ENCODE data around the gene JPT1.

The JPT1 gene

DNA sequence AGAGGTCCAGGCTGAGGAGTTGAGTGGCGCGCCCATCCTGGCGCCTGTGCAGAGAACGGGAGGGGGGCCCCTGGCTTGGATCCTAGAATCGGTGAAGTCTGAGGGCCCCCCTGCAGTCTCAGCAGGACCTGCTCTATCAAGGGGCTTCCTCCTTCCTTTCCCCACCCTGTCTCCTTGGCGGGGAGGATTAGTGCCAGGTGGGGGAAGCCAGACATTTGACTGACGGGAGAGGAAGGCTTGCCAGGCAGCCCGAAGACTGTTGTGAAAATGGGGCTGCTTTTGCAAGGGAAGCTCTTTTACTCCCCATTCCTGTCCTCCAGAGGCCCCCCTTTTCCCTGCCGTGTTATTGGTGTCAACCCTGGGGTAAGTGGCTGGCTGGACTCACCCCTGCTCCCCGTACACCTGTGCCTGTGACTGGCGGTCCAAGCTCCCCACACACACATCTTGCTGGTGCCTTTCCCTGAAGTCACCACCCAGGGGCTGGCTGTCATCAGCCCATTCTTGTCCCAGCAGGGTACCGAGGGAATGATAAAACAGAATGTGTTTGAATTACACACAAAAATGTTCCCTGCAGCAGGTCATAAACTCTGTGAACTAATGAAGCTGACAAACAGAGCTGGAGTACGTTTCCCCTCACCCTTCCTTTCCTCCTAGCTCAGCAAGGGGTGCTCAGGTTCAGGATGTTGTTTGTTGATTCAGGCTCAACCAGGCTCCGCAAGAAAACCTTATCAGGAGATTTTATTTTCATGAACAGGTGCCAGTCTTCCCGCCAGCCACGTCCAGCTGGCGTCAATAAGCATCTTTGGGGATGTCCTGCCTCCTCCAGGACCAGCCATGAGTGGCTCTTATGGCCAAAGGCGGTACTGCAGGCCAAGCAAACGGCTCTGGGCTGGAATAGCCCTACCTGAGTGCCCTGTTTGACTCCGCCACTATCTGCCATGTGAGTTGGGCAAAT, 48.9 kb downstream of the JPT1 start:
- no peak for DNase-seq (ENCODE audit: low read depth in 2 of 2)

DNA sequence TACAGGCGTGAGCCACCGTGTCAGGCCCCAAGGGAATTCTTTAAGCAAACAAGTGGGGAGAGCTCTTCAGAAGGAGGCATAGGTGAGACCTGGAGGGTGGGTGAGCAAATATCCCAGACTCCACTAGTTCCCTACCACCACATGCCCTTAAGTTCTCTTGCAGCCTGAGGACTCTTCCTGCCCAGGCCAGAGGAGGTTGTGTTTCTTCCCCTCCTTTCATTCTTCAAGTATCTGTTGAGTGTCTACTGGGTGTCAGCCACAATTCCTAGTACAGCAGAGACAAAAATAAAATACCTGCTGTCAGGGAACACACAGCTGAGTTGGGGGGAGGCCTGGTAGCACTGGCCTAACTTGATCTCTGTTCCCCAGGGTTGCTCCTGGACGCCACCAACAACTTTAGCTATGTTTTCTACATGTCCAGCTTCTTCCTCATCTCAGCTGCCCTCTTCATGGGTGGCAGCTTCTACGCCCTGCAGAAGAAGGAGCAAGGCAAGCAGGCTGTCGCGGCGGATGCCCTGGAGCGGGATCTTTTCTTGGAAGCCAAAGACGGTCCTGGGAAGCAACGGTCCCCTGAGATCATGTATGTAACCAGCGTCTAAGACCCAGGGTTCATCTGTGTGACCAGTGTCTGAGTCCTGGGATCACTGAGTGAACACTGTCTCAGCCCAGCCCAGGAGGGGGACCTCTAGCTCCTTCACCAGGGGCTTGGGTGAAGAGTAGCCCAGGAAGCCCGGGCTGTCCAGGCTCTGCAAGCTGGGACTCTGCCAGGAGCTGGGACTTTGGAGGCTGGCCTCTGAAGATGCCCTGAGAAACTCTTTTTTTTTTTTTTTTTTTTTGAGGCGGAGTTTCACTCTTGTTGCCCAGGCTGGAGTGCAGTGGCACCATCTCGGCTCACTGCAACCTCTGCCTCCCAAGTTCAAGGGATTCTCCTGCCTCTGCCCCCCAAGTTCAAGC, 50.4 kb downstream of the JPT1 start:
- no peak for DNase-seq (ENCODE audit: low read depth in 2 of 2)

DNA sequence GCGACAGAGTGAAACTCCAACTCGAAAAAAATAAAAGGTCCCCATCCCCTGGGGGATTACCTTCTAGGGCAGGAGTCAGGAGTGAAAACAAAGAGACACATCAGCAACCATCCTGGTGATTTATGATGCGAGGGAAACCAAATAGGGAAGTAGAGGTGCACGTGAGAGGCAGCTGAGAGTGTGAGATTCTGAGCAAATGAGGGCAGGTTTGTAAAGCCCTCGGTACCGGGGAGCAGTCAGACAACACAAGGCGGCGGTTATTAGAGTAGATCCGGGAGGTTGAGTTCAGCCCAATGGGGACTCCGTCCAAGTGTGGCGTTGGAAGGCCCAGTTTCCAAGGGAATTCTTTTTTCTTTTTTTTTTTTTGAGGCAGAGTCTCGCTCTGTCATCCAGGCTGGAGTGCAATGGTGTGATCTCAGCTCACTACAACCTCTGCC, 51.9 kb downstream of the JPT1 start:
- no peak for DNase-seq (ENCODE audit: low read depth in 2 of 2)

DNA sequence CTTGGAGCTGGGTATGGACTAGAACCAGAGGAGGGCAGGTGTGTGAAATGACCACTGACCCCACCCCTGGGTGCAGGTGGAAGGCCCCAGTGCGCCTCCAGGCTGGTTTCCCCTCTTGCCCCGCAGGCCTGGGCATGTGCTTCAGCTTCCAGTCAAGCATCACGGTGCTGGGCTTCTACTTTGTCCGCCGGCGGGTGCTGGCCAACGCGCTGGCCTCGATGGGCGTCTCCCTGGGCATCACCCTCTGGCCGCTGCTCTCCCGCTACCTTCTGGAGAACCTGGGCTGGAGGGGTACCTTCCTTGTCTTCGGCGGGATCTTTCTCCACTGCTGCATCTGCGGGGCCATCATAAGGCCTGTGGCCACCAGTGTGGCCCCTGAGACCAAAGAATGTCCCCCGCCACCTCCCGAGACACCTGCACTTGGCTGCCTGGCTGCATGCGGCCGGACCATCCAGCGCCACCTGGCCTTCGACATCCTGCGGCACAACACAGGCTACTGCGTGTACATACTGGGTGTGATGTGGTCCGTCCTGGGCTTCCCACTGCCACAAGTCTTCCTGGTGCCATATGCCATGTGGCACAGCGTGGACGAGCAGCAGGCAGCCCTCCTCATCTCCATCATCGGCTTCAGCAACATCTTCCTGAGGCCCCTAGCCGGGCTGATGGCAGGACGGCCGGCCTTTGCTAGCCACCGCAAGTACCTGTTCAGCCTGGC, 54.3 kb downstream of the JPT1 start:
- no peak for DNase-seq (ENCODE audit: low read depth in 2 of 2)

- no peak for DNase-seq (ENCODE audit: low read depth in 2 of 2)
These were observed 55.5 kb downstream of the JPT1 start for GRCh38 chr17:75098861-75099260.

- DNase-seq (ENCODE audit: low read depth in 2 of 2), result no peak
These were observed 56.4 kb downstream of the JPT1 start for GRCh38 chr17:75097865-75098264.

DNA sequence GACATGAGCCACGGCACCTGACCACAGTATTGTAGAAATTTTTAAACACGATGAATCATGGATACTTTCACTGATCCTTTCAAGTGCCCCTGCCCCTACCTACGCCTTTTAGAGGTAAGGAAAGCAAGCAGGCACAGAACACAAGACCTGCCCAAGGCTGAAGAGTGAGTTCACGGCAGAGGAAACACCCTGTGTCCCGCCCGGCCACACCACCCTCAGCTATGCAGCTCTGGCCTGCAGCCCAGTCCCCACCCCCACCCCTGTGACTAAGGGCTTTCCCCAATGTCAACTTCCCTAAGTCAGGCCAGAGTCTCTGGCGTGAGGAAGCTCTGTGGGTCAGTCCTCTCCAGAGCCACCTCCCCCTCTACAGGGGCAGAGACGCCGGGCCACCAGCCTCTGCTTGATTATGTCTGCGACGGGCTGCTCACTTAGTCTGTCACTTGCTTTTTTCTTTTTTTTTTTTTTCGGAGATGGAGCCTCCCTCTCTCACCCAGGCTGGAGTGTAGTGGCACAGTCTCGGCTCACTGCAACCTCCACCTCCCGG, 58.2 kb downstream of the JPT1 start:
- no peak for DNase-seq (ENCODE audit: low read depth in 2 of 2)

GRCh38 chr17:75094871-75095399, 59.4 kb downstream of the JPT1 start:
- DNase-seq (ENCODE audit: low read depth in 2 of 2), result no peak

- no peak for DNase-seq (ENCODE audit: low read depth in 2 of 2)
These were observed 60.7 kb downstream of the JPT1 start for GRCh38 chr17:75093548-75094158.

GRCh38 chr17:75091855-75092327, 62.4 kb downstream of the JPT1 start:
- no peak for DNase-seq (ENCODE audit: low read depth in 2 of 2)

- no peak for DNase-seq (ENCODE audit: low read depth in 2 of 2)
These were observed 63.1 kb downstream of the JPT1 start for GRCh38 chr17:75090871-75091854.

DNA sequence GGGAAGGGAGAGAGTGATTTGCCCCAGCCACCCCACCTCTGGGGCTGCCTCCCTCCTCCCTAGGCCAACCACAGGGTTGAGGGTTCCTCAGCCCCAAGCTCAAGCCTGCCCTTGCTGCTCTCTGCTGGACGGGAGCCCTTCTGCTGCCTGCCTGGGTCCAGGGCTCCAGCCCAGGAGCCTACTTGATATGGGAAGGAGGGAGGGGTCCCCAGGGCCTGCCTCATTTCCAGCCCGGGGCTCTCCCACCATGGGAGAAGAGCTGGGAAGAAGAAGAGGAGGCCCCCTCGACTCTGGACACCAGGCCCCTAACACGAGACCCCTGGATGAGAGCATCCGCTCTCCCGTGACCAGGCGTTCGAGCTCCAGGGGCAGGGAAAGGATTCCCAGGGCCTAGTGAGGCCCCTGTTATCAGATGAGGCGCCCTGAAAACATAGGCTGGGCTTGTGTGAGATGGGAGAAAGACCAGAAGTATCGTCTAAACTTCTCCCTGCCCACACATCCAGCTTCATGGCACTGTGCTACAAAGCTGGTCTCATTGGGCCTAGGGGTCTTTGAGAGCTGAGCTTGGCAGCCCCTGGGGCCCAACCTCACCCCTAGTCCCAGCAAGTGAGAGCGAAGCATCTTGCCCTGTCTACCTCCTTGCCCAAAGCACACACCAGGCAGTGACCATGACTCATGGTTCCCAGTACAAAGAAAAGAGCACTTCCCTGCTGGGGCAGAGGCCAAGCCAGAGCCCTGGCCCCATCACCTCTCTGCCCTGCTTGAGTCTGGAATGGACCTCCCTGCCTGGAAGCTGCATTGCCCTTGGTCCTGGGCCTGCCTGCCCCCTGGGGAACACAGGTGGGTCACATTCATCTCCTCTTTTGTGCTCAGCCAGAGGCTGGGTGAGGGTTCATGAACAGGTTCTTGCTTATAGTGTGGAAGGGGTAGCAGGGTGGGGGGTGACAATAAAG, 65.6 kb downstream of the JPT1 start:
- DNase-seq (ENCODE audit: low read depth in 2 of 2), result peak in 1 of 2 donors; percentile 4

DNA sequence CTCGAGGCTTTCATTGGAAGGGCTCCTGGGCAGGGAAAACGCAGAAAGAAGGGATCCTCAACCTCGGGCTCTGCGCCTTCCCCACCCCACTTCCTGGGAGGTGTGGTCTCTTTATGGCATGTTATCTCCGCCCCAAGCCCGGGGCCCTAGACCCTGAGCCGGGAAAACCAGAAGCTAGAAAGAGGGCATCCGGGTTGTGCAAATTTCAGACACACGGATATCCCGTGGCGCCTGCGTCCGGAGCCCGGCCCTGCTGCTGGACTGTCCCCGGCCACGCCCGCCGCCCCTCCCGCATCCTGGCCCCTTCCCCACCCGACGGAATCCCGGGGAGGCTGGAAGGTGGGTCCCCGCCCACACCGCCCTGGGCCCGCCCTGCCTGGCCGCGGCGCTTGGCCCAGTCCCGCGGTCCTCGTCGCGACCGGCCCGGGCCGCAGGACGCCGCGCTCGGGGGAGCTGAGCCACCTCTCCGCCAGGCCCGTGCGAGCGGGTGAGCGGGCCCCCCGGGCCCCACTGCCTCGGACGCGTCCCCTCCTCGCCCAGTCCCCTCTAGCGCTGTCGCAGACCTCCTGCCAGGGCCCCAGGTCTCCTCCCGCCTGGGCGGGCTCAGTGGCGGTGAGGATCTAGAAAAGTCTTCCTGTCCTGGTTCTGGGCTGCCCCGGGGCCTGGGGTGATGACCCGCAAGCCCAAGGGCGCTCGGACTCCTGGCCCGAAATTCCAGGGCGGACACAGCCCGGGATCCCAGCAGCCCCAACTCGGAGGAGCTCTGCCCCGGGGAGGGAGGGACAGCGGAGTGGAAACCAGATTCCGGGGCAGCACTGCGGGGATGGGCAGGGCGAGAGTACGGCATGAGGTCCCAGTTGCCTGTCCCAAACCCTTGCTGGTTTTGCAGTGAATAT, 66.5 kb downstream of the JPT1 start, which contains the start of gene SLC16A5:
Gene SLC16A5, plus strand, starts transcription at position 397 of the 896 bp plus-strand sequence. CDS start 5,683 bp downstream, outside the sequence.
- peak; percentile 12 to 31 for DNase-seq (ENCODE audit: low read depth in 2 of 2)

- no peak for DNase-seq (ENCODE audit: low read depth in 2 of 2)
These were observed 67.1 kb downstream of the JPT1 start for GRCh38 chr17:75087182-75087557.

GRCh38 chr17:75086496-75087181, 67.7 kb downstream of the JPT1 start:
- DNase-seq (ENCODE audit: low read depth in 2 of 2), result no peak
